ENCODE data around the gene SGSM2. TPM values are rescaled to one million over a fixed set of nuclear protein-coding genes. Genes with fewer than 3 reads are reported as not detected.

SGSM2 gene
- total RNA-seq, 4 donors from 2014 or later: 48.2 to 117 (median 90.4) TPM

- no peak overlapping the region for H3K27ac ChIP-seq
- H3K9me3 ChIP-seq: no peaks in the 10 kb centered on the region
- TF ChIP-seq CTCF (IDR thresholded peaks at IDR 0.05) (no peak), POLR2AphosphoS5 (IDR thresholded peaks at IDR 0.05) (no peak), EP300 (IDR thresholded peaks at IDR 0.05) (no peak), POLR2A (IDR thresholded peaks at IDR 0.05) (no peak)
- 90% methylated on average over 2 of the region's 2 CpGs for WGBS
- DNase-seq (ENCODE audit: low spot score in 2 of 2): no peak
- no peaks in the 10 kb centered on the region for H3K4me1 ChIP-seq
- H3K27me3 ChIP-seq: no peaks in the 10 kb centered on the region
- no peak overlapping the region for H3K4me3 ChIP-seq
- H3K36me3 ChIP-seq: peaks cover 94% of the 10 kb centered on the region
Observed at GRCh38 chr17:2323629-2324314, 13.5 kb upstream of the SGSM2 start.

- Histone ChIP-seq H3K4me3 (no peak overlapping the region), H3K27me3 (no peaks in the 10 kb centered on the region), H3K27ac (no peak overlapping the region), H3K9me3 (no peaks in the 10 kb centered on the region), H3K4me1 (peaks cover 14% of the 10 kb centered on the region), H3K36me3 (peaks cover 87% of the 10 kb centered on the region)
- WGBS: 68% methylated on average over 3 of the region's 3 CpGs
- peak in 1 of 2 donors; percentile 11 for DNase-seq (ENCODE audit: low spot score in 2 of 2)
- TF ChIP-seq POLR2A (IDR thresholded peaks at IDR 0.05) (no peak), CTCF (IDR thresholded peaks at IDR 0.05) (no peak), EP300 (IDR thresholded peaks at IDR 0.05) (no peak), POLR2AphosphoS5 (IDR thresholded peaks at IDR 0.05) (no peak)
Observed at GRCh38 chr17:2331303-2331702, 6.0 kb upstream of the SGSM2 start.

GRCh38 chr17:2335726-2336214 lies 1.5 kb upstream of the SGSM2 start:
- Histone ChIP-seq H3K4me1 (peaks cover 27% of the 10 kb centered on the region), H3K4me3 (peak overlapping the region; percentile 97), H3K27me3 (no peaks in the 10 kb centered on the region), H3K9me3 (no peaks in the 10 kb centered on the region), H3K36me3 (peaks cover 45% of the 10 kb centered on the region), H3K27ac (peak overlapping the region; percentile 92)
- no peak for DNase-seq (ENCODE audit: low spot score in 2 of 2)
- TF ChIP-seq POLR2A (IDR thresholded peaks at IDR 0.05) (no peak), POLR2AphosphoS5 (IDR thresholded peaks at IDR 0.05) (no peak), CTCF (IDR thresholded peaks at IDR 0.05) (no peak), EP300 (IDR thresholded peaks at IDR 0.05) (no peak)
- WGBS: 4% methylated on average over 17 of the region's 17 CpGs

GRCh38 chr17:2336215-2336851 lies 968 bp upstream of the SGSM2 start, which contains the start of gene TSR1:
Gene TSR1 (minus strand): TSS chr17:2336457. CDS start chr17:2336427, 30 bp downstream.
- Histone ChIP-seq H3K27me3 (no peaks in the 10 kb centered on the region), H3K9me3 (no peaks in the 10 kb centered on the region), H3K4me1 (peaks cover 27% of the 10 kb centered on the region), H3K4me3 (peak within 1 kb of the TSS; percentile 97), H3K36me3 (peaks cover 39% of the 10 kb centered on the region), H3K27ac (peak within 1 kb of the TSS; percentile 92)
- DNase-seq (ENCODE audit: low spot score in 2 of 2): peak; percentile 93 to 94
- under 1% methylated on average over 22 of the region's 48 CpGs for WGBS
- TF ChIP-seq POLR2AphosphoS5 (IDR thresholded peaks at IDR 0.05): peak; percentile 55 to 73 (median 70)
- TF ChIP-seq POLR2A (IDR thresholded peaks at IDR 0.05): peak in 1 of 2 donors; percentile 63
- TF ChIP-seq EP300 (IDR thresholded peaks at IDR 0.05): no peak
- TF ChIP-seq CTCF (IDR thresholded peaks at IDR 0.05): peak in 1 of 2 donors; percentile 18

All from suprapubic skin (tissue), 4 donors.